Right lung (tissue), 10 donors: ENCODE results near the gene BRSK1. TPM values are rescaled to one million over a fixed set of nuclear protein-coding genes. Genes with fewer than 3 reads are reported as not detected.
A peak's percentile ranks its signal among the peaks of the same experiment; 100 is the strongest.

Experiments
- DNase-seq, 2 donors: peaks; one replicate each; pipeline ENCODE4 v3.0.0-alpha.2; 2013
- long read RNA-seq, 8 donors: transcript quantifications; one replicate each; lab custom pipeline, GENCODE V29; 2026
- polyA plus RNA-seq, 5 donors: library from polyadenylated mRNA; unstranded; fragments of 120-200 nt; gene quantifications; one replicate each; pipeline versions ENCODE4 v1.2.1 to v1.2.3, GENCODE V29; 2013; ENCODE audit warnings: inconsistent platforms in 1 of 5, low replicate concordance in 1 of 5; ENCODE audit not compliant: insufficient read length in 5 of 5, insufficient read depth in 1 of 5

Gene BRSK1
- 10 to 100 TPM; 10.2 to 20.8 (median 15.7) TPM for polyA plus RNA-seq
- long read RNA-seq, donor 1 = 0 reads
- long read RNA-seq, donor 2, partial matches to known transcripts = 0 of 1 reads
- long read RNA-seq, donor 2, other reads (novel, unspliced or antisense) = 0 of 1 reads
- long read RNA-seq, donor 3, partial matches to known transcripts = 0 of 2 reads
- long read RNA-seq, donor 3, other reads (novel, unspliced or antisense) = 0 of 2 reads
- long read RNA-seq, donor 4 = 0 reads
- long read RNA-seq, donor 5 = 0 reads
- long read RNA-seq, donor 6, partial matches to known transcripts = 7 of 8 reads
- long read RNA-seq, donor 6, other reads (novel, unspliced or antisense) = 0 of 8 reads
- long read RNA-seq, donor 7 = 0 reads
- long read RNA-seq, donor 8 = 0 reads

GRCh38 chr19:55283548-55284377, at the start of gene BRSK1:
BRSK1 (plus strand) TSS chr19:55283997; CDS start chr19:55284443, 446 bp downstream.
- DNase-seq = peak in 1 of 2 donors; percentile 52

GRCh38 chr19:55238030-55238429, 45.8 kb upstream of the BRSK1 start:
- DNase-seq = no peak

- no peak for DNase-seq
Observed at GRCh38 chr19:55239004-55239403, 44.8 kb upstream of the BRSK1 start.

- DNase-seq = no peak
Observed at GRCh38 chr19:55240713-55241020, 43.1 kb upstream of the BRSK1 start.

GRCh38 chr19:55241143-55241934, 42.5 kb upstream of the BRSK1 start:
- no peak for DNase-seq

GRCh38 chr19:55241935-55242464, 41.8 kb upstream of the BRSK1 start:
- no peak for DNase-seq

GRCh38 chr19:55242517-55242916, 41.3 kb upstream of the BRSK1 start:
- DNase-seq = no peak

- DNase-seq = no peak
Observed at GRCh38 chr19:55244004-55244680, 39.7 kb upstream of the BRSK1 start.

- no peak for DNase-seq
Observed at GRCh38 chr19:55245236-55245904, 38.4 kb upstream of the BRSK1 start.

- no peak for DNase-seq
Observed at GRCh38 chr19:55246462-55247451, 37.0 kb upstream of the BRSK1 start.

- no peak for DNase-seq
Observed at GRCh38 chr19:55247621-55248099, 36.1 kb upstream of the BRSK1 start.

GRCh38 chr19:55248166-55248675, 35.6 kb upstream of the BRSK1 start:
- DNase-seq = no peak

GRCh38 chr19:55248704-55249103, 35.1 kb upstream of the BRSK1 start:
- DNase-seq = no peak

- DNase-seq = no peak
Observed at GRCh38 chr19:55249841-55250240, 34.0 kb upstream of the BRSK1 start.

- DNase-seq = no peak
Observed at GRCh38 chr19:55250262-55251036, 33.3 kb upstream of the BRSK1 start.

- no peak for DNase-seq
Observed at GRCh38 chr19:55251341-55252081, 32.3 kb upstream of the BRSK1 start.
